Measurements from ENCODE around the gene RELB. TPM values are rescaled to one million over a fixed set of nuclear protein-coding genes. Genes with fewer than 3 reads are reported as not detected.

The RELB gene
- polyA plus RNA-seq, 1 experiment: 9.9 TPM

- no peak overlapping the region for H3K27ac ChIP-seq (ENCODE audit: low read depth, low read length)
- H3K9me3 ChIP-seq (ENCODE audit: control insufficient read depth, insufficient read depth, low read length): no peaks in the 10 kb centered on the region
- no peaks in the 10 kb centered on the region for H3K27me3 ChIP-seq (ENCODE audit: control insufficient read depth, insufficient read depth, low read length)
- CTCF ChIA-PET: interaction anchor here (1.3 kb wide), 1 partner anchor 17 kb away, joined by 5 read pairs; no protein-coding TSS in a partner anchor
- POLR2A ChIA-PET: interaction anchor here (0.6 kb wide), 1 partner anchor 298 kb away, joined by 6 read pairs; no protein-coding TSS in a partner anchor
- H3K4me3 ChIP-seq (ENCODE audit: low read depth, low read length): no peak overlapping the region
- no peak for DNase-seq (ENCODE audit: low read depth, low spot score)
- no peak for TF ChIP-seq CTCF (IDR thresholded peaks at IDR 0.05; ENCODE audit: low read depth, low read length)
These were observed 75.8 kb downstream of the RELB start for GRCh38 chr19:45076851-45077730.

DNA sequence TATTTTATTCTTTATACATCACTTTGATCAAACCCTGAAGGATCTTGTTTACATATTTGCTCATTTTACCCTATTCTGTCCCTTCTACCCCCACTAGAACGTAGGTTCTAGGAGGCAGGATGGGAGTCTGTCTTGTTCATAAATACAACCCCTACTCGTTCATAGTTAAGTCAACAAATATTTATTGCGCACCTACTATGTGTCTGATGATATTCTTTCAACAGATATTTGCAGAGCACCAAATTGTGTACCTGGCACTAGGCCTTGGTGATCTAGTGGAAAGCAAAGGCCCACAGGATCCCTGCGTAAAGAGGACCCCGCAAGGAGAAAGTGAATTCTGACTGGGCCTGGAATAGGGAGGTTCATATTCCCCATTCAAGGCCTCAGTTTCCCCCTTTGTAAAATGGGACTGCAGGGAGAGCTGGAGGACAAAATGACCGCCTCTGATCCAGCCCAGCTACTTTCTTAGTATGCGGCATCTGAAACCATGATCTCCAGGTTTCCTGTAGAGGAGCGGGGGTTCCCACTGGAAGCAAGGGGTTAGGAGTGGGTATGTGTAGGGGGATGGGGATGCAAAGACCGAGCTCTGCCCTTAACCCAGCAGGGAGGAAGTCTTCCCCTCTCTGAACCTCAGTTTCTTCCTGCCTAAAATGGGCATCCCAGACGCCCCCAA is 77.3 kb downstream of the RELB start:
- Histone ChIP-seq H3K27me3 (ENCODE audit: control insufficient read depth, insufficient read depth, low read length) (no peaks in the 10 kb centered on the region), H3K9me3 (ENCODE audit: control insufficient read depth, insufficient read depth, low read length) (no peaks in the 10 kb centered on the region), H3K27ac (ENCODE audit: low read depth, low read length) (peak overlapping the region; percentile 52), H3K4me3 (ENCODE audit: low read depth, low read length) (peak overlapping the region; percentile 98)
- DNase-seq (ENCODE audit: low read depth, low spot score): no peak
- POLR2A ChIA-PET: interaction anchor here (0.6 to 1.1 kb wide), 3 partner anchors 13 to 40 kb away, joined by 3 to 5 read pairs (median 4); partner anchors contain the start of genes CLASRP and PPP1R37
- CTCF ChIA-PET: no interaction called here
- no peak for TF ChIP-seq CTCF (IDR thresholded peaks at IDR 0.05; ENCODE audit: low read depth, low read length)

- CTCF ChIA-PET: interaction anchor here (0.7 to 1.3 kb wide), 2 partner anchors 13 to 62 kb away, joined by 3 read pairs; no protein-coding TSS in a partner anchor
- no peak for TF ChIP-seq CTCF (IDR thresholded peaks at IDR 0.05; ENCODE audit: low read depth, low read length)
- Histone ChIP-seq H3K27ac (ENCODE audit: low read depth, low read length) (peak within 1 kb of the TSS; percentile 52), H3K9me3 (ENCODE audit: control insufficient read depth, insufficient read depth, low read length) (no peaks in the 10 kb centered on the region), H3K27me3 (ENCODE audit: control insufficient read depth, insufficient read depth, low read length) (no peaks in the 10 kb centered on the region), H3K4me3 (ENCODE audit: low read depth, low read length) (peak within 1 kb of the TSS; percentile 98)
- no peak for DNase-seq (ENCODE audit: low read depth, low spot score)
- POLR2A ChIA-PET: interaction anchor here (0.5 to 1.1 kb wide), 7 partner anchors 11 to 150 kb away, joined by 3 to 8 read pairs (median 4); partner anchors contain the start of genes CLASRP and PPP1R37
These were observed 78.0 kb downstream of the RELB start, which contains the start of gene GEMIN7 for GRCh38 chr19:45079063-45079910. TSS of gene GEMIN7 (plus strand) at chr19:45079260. CDS start at chr19:45090115, 10,855 bp downstream.

DNA sequence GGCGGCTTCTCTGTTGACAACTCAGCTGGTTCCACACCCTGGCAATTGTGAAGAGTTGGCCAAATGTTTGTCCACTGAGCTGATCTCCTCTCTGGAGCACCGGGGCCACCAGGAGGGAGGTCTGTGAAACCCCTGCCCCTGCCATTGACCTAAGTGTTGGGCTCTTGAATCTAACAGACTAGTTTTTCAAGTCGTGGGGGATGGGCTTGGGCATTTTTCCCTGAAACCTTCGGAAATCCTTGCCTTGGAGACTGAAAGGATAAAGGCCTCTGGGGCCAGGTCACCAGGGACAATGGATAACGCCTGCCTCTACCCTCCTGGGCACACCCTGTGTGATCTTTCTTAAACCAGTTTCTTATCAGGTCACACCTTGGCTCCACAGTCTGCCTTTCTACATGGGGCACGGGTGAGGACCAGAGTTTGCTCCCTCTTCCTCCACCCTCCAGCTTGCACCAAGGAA is 78.7 kb downstream of the RELB start:
- POLR2A ChIA-PET: interaction anchor here (0.5 to 1.0 kb wide), 4 partner anchors 11 to 151 kb away, joined by 3 to 8 read pairs (median 4); partner anchors contain the start of gene PPP1R37
- Histone ChIP-seq H3K27me3 (ENCODE audit: control insufficient read depth, insufficient read depth, low read length) (no peaks in the 10 kb centered on the region), H3K4me3 (ENCODE audit: low read depth, low read length) (peak overlapping the region; percentile 98), H3K9me3 (ENCODE audit: control insufficient read depth, insufficient read depth, low read length) (no peaks in the 10 kb centered on the region), H3K27ac (ENCODE audit: low read depth, low read length) (no peak overlapping the region)
- DNase-seq (ENCODE audit: low read depth, low spot score): no peak
- no peak for TF ChIP-seq CTCF (IDR thresholded peaks at IDR 0.05; ENCODE audit: low read depth, low read length)
- CTCF ChIA-PET: interaction anchor here (0.7 to 1.3 kb wide), 3 partner anchors 12 to 234 kb away, joined by 3 to 4 read pairs (median 3); partner anchors contain the start of gene NECTIN2

Data from AG04450 (cell line).